Parathyroid adenoma (tissue), 2 donors: Measurements from ENCODE around the gene CYP2D6.

Experiments
- H2AFZ ChIP-seq: fragments of 300-600 bp; sonication (generic); one replicate; pipeline ENCODE4 v1.7.0; 2017; ENCODE audit warnings: antibody characterized with exemption, mild to moderate bottlenecking
- H3K27ac ChIP-seq: fragments of 300-600 bp; sonication (generic); one replicate; pipeline ENCODE4 v1.7.0; 2017
- H3K27me3 ChIP-seq: fragments of 300-600 bp; sonication (generic); one replicate; pipeline ENCODE4 v1.7.0; 2017; ENCODE audit warnings: low read length; ENCODE audit not compliant: control insufficient read depth, insufficient read depth
- H3K36me3 ChIP-seq: fragments of 300-600 bp; sonication (generic); one replicate; pipeline ENCODE4 v1.7.0; 2017; ENCODE audit warnings: low read length; ENCODE audit not compliant: control insufficient read depth, insufficient read depth
- H3K4me1 ChIP-seq: fragments of 300-600 bp; sonication (generic); one replicate; pipeline ENCODE4 v1.7.0; 2017; ENCODE audit warnings: control low read depth
- H3K4me2 ChIP-seq: fragments of 300-600 bp; sonication (generic); one replicate; pipeline ENCODE4 v1.7.0; 2017; ENCODE audit warnings: low read length
- H3K4me3 ChIP-seq: fragments of 300-600 bp; sonication (generic); one replicate; pipeline ENCODE4 v1.7.0; 2017; ENCODE audit warnings: low read depth, low read length
- H3K79me2 ChIP-seq: fragments of 300-600 bp; sonication (generic); one replicate; pipeline ENCODE4 v1.7.0; 2017; ENCODE audit warnings: control low read depth
- H3K9ac ChIP-seq: fragments of 300-600 bp; sonication (generic); one replicate; pipeline ENCODE4 v1.7.0; 2017; ENCODE audit warnings: mild to moderate bottlenecking
- H3K9me3 ChIP-seq: fragments of 300-600 bp; sonication (generic); one replicate; pipeline ENCODE4 v1.7.0; 2017; ENCODE audit warnings: low read length; ENCODE audit not compliant: control insufficient read depth
- TF ChIP-seq, protein P1 (sequence below): fragments of 300-600 bp; sonication (generic); IDR thresholded peaks from one replicate; pipeline ENCODE4 v1.7.0; 2017; ENCODE audit warnings: antibody characterized with exemption, mild to moderate bottlenecking
- donor health status: primary hyperparathyroidism.

CYP2D6 gene

DNA sequence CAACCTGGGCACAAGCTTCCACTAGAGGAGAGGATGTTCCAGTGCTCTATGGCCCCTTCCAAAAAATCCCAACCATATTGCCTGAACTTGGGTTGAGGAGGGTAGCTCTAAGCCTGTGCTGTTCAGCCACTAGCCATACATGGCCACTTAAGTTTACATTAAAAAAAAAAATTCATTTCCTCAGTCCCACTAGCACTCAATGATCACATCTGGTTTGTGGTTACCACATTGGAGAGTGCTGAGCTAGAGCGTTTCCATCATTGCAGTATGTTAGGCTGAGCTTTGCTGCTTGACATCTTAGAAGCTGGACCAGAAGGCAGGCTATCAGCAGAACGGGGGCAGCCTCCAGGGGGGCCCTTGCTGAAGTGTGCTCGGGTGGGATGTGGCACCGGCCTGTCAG, 43.5 kb upstream of the CYP2D6 start:
- no peak overlapping the region for H2AFZ ChIP-seq
- no peaks in the 10 kb centered on the region for H3K27me3 ChIP-seq
- no peak overlapping the region for H3K4me3 ChIP-seq
- H3K9ac ChIP-seq, result no peak overlapping the region
- no peaks in the 10 kb centered on the region for H3K9me3 ChIP-seq
- no peaks in the 10 kb centered on the region for H3K36me3 ChIP-seq
- no peak overlapping the region for H3K4me2 ChIP-seq
- no peaks in the 10 kb centered on the region for H3K79me2 ChIP-seq
- no peaks in the 10 kb centered on the region for H3K4me1 ChIP-seq
- H3K27ac ChIP-seq, result no peak overlapping the region
- TF ChIP-seq, protein P1, sequence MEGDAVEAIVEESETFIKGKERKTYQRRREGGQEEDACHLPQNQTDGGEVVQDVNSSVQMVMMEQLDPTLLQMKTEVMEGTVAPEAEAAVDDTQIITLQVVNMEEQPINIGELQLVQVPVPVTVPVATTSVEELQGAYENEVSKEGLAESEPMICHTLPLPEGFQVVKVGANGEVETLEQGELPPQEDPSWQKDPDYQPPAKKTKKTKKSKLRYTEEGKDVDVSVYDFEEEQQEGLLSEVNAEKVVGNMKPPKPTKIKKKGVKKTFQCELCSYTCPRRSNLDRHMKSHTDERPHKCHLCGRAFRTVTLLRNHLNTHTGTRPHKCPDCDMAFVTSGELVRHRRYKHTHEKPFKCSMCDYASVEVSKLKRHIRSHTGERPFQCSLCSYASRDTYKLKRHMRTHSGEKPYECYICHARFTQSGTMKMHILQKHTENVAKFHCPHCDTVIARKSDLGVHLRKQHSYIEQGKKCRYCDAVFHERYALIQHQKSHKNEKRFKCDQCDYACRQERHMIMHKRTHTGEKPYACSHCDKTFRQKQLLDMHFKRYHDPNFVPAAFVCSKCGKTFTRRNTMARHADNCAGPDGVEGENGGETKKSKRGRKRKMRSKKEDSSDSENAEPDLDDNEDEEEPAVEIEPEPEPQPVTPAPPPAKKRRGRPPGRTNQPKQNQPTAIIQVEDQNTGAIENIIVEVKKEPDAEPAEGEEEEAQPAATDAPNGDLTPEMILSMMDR, result no peak

DNA sequence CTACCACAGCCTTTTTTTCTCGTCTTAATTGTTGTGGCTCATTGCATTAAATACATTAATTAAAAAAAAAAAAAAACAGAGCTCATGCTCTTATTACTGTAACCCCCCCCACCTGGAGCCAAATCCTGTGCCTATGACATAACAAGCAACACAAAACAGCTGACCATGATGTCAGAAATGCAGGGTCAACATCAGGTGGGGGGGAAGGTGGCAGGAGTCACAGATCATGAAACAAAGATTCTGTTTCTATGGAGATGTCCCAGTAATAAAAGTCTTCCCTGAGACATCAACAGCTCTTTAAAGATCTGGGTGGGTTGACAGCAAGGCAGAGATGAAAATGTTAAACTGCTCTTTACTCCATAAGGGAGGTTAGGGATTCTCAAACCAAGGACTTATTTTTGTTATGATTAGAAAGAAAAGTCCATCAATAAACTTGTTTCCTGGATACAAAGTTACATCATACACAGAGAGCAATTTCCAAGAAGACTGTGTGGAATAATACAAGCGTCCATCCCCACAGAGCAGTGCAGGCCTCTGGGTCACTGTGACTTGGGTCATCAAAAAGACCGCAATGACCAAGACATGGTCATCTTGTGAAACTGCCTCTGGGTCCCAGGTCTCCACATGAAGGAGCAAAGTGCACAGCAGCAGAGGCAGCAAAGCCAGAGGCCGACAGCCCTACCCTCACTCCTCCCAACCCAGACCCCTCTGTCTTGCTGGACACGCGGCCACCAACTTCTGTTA, 42.7 kb upstream of the CYP2D6 start:
- Histone ChIP-seq H2AFZ (no peak overlapping the region), H3K4me3 (no peak overlapping the region), H3K4me1 (no peaks in the 10 kb centered on the region), H3K9me3 (no peaks in the 10 kb centered on the region), H3K79me2 (no peaks in the 10 kb centered on the region), H3K27ac (no peak overlapping the region), H3K27me3 (no peaks in the 10 kb centered on the region), H3K4me2 (no peak overlapping the region), H3K9ac (no peak overlapping the region), H3K36me3 (no peaks in the 10 kb centered on the region)
- TF ChIP-seq, protein P1, result no peak

DNA sequence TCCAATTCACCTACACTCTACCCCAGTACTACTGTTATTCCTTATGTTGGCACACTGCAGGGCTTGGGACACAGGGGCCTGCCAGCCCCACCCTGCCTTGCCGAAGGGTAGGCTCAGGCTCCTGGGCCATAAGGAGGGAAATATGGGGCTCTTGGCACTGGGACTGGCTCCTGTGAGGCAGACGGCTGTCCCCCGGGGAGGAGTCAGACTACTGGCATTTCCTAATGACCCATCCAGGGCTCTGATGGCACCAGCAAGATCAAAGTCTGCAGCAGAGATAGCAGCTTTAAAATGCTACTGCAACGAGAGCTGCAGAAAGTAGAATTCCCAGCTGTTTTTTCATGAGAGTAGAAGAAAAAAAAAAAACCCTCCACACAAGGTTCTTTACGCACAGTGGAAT, 42.2 kb upstream of the CYP2D6 start:
- Histone ChIP-seq H3K36me3 (no peaks in the 10 kb centered on the region), H3K4me1 (no peaks in the 10 kb centered on the region), H3K9me3 (no peaks in the 10 kb centered on the region), H3K27me3 (no peaks in the 10 kb centered on the region), H3K4me3 (no peak overlapping the region), H3K4me2 (no peak overlapping the region), H3K27ac (no peak overlapping the region), H3K79me2 (no peaks in the 10 kb centered on the region), H2AFZ (no peak overlapping the region), H3K9ac (no peak overlapping the region)
- TF ChIP-seq, protein P1, result no peak

DNA sequence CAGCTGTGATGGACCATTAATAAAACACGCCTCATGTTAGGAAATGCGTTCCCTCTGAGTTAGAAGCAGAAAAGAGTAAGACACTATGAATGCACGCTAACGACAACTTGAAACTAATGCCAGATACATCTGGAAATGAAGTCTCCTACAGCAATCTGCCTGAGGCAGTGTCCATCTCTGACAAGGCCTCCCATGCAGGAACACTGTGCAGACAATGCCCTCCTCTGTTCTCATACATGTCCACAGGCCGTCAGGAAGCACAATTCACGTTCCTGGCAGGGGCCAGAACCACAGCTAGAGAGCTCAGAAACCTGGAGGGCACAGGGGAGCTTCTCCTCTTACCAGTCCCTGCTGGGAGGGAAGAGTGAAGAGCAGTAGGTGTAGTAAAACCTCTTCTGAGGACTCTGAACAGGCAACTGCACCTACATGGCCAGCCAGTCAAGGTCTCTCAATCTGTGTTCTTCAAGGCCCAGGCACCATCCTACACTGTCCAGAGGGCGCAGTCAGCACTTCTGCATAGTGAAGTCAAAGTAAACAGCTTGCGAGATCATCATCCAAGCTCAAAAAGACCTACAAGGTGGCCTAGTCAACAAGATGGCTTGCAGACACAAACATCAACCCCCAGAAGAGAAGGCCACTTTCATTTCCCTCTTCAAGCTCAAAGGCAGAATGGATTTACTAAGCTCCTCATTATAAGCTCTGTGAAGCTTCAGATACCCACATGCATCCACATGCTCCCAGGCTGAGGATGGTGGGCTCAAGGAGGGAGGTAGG, 41.5 kb upstream of the CYP2D6 start:
- Histone ChIP-seq H3K27ac (no peak overlapping the region), H3K9ac (no peak overlapping the region)
- TF ChIP-seq, protein P1, result no peak

More for the DNA sequence above, 41.5 kb upstream of the CYP2D6 start:
- H3K4me1 ChIP-seq, result no peaks in the 10 kb centered on the region
- no peak overlapping the region for H3K4me3 ChIP-seq
- H2AFZ ChIP-seq, result no peak overlapping the region
- no peaks in the 10 kb centered on the region for H3K36me3 ChIP-seq
- H3K4me2 ChIP-seq, result no peak overlapping the region
- H3K9me3 ChIP-seq, result no peaks in the 10 kb centered on the region
- H3K27me3 ChIP-seq, result no peaks in the 10 kb centered on the region
- H3K79me2 ChIP-seq, result no peaks in the 10 kb centered on the region
